Gastrocnemius medialis (tissue), 4 donors: ENCODE results near the gene EIF3L. TPM values are rescaled to one million over a fixed set of nuclear protein-coding genes. Genes with fewer than 3 reads are reported as not detected.
"Not testable (repeated sequence)": the region's sequence is repeated elsewhere in the genome, so short reads cannot be mapped to it uniquely, and the experiment has no call there.

Experiments
- ATAC-seq, 2 donors: fragments of 150-250 bp; one replicate each; pipeline ENCODE4 v1.9.1; 2016
- DNase-seq, 2 donors: peaks; one replicate each; pipeline ENCODE4 v3.0.0-alpha.2; 2019
- H3K27ac ChIP-seq, 4 donors: fragments of 200-600 bp; sonication (generic); 1 replicate in 1 of 4; 2 replicates in 3 of 4; pipeline ENCODE4 v1.5.1; 2016 to 2018; ENCODE audit warnings: mild to moderate bottlenecking in 2 of 4, moderate library complexity in 1 of 4
- H3K27me3 ChIP-seq, 3 donors: fragments of 200-600 bp; sonication (generic) in 2 of 3; 1 replicate in 1 of 3; 2 replicates in 2 of 3; pipeline versions ENCODE4 v1.5.1 to v1.6.0; 2016 to 2019; ENCODE audit warnings: mild to moderate bottlenecking in 1 of 3, moderate library complexity in 1 of 3
- H3K36me3 ChIP-seq, 2 donors: fragments of 200-600 bp; sonication (generic) in 1 of 2; one replicate each; pipeline ENCODE4 v1.5.1; 2017 to 2018
- H3K4me1 ChIP-seq, 2 donors: fragments of 200-600 bp; sonication (generic) in 1 of 2; one replicate each; pipeline ENCODE4 v1.5.1; 2016 to 2017; ENCODE audit warnings: mild to moderate bottlenecking in 2 of 2
- H3K4me3 ChIP-seq, 4 donors: fragments of 200-600 bp; sonication (generic) in 3 of 4; 1 replicate in 1 of 4; 2 replicates in 3 of 4; pipeline ENCODE4 v1.5.1; 2016 to 2019; ENCODE audit warnings: mild to moderate bottlenecking in 2 of 4
- H3K9me3 ChIP-seq, 3 donors: fragments of 200-600 bp; sonication (generic) in 2 of 3; 1 replicate in 1 of 3; 2 replicates in 2 of 3; pipeline ENCODE4 v1.5.1; 2016 to 2019
- POLR2A ChIP-seq, 2 donors: fragments of 450-650 bp; IDR thresholded peaks; one replicate each; pipeline ENCODE4 v1.6.1; 2017; ENCODE audit warnings: antibody characterized with exemption in 2 of 2, mild to moderate bottlenecking in 2 of 2, moderate library complexity in 2 of 2
- in situ Hi-C, 4 donors: fragments of 200-750 bp; cut with MboI; loops; one replicate each; pipeline versions ENCODE4 v1.15.0 to v1.8.0; 2017; ENCODE audit warnings: low sequenced_read_pairs in 4 of 4
- intact Hi-C: fragments of 100-400 bp; cut with DNase I; formaldehyde crosslinking; loops from one replicate; pipeline ENCODE4 v1.15.1; 2023; ENCODE audit warnings: low total_unique reads
- total RNA-seq, 4 donors: library from RNA; depleted of rRNA; stranded (reverse); fragments of >200 nt; gene quantifications; one replicate each; pipeline versions ENCODE4 v1.1.0 to v1.2.3, GENCODE V29; 2016
- TF ChIP-seq, protein P1 (sequence below), 5 experiments: fragments of 450-650 bp in 3 of 5; fragments of 200-600 bp in 2 of 5; sonication (generic) in 2 of 5; IDR thresholded peaks in 4 of 5; conservative IDR thresholded peaks in 1 of 5; 1 replicate in 4 of 5; 2 replicates in 1 of 5; pipeline ENCODE4 v1.5.1; 2016 to 2019; ENCODE audit warnings: antibody characterized with exemption in 5 of 5, mild to moderate bottlenecking in 3 of 5, moderate library complexity in 3 of 5

Gene EIF3L
- 100 to 1,000 TPM; 291 to 406 (median 343) TPM for total RNA-seq

- intact Hi-C loops = no loop called here
Measured at GRCh38 chr22:37849089-37849751, at the start of gene EIF3L. Gene EIF3L (plus strand): TSS chr22:37849419. CDS start chr22:37849450, 31 bp downstream.

GRCh38 chr22:37799979-37800378 is 49.2 kb upstream of the EIF3L start:
- DNase-seq, H3K4me3 ChIP-seq, H3K27ac ChIP-seq, H3K27me3 ChIP-seq, H3K36me3 ChIP-seq, intact Hi-C loops, H3K9me3 ChIP-seq, ATAC-seq: not testable (repeated sequence)
- in situ Hi-C loops = loop anchor here in 2 of 4 donors (25.0 kb wide), 2 partner anchors 162 to 163 kb away; partner anchors contain the start of genes C22orf23 (in 1 of the 2), POLR2F (in 1 of the 2) and SH3BP1 (in 1 of the 2)
- peaks cover 0 to 12% of the 10 kb centered on the region in 2 donors for H3K4me1 ChIP-seq

More at GRCh38 chr22:37849089-37849751, at the start of gene EIF3L:
- in situ Hi-C loops = no loop called here
- Histone ChIP-seq H3K9me3 (no peaks in the 10 kb centered on the region), H3K36me3 (peaks cover 4 to 39% of the 10 kb centered on the region in 2 donors), H3K4me3 (peak within 1 kb of the TSS; percentile 61 to 87 (median 86)), H3K4me1 (peaks cover 15 to 18% of the 10 kb centered on the region in 2 donors), H3K27ac (peak within 1 kb of the TSS; percentile 84 to 93 (median 90)), H3K27me3 (no peaks in the 10 kb centered on the region)
- peak; percentile 87 for DNase-seq
- ATAC-seq = peak; percentile 76 to 81
- TF ChIP-seq, protein P1, sequence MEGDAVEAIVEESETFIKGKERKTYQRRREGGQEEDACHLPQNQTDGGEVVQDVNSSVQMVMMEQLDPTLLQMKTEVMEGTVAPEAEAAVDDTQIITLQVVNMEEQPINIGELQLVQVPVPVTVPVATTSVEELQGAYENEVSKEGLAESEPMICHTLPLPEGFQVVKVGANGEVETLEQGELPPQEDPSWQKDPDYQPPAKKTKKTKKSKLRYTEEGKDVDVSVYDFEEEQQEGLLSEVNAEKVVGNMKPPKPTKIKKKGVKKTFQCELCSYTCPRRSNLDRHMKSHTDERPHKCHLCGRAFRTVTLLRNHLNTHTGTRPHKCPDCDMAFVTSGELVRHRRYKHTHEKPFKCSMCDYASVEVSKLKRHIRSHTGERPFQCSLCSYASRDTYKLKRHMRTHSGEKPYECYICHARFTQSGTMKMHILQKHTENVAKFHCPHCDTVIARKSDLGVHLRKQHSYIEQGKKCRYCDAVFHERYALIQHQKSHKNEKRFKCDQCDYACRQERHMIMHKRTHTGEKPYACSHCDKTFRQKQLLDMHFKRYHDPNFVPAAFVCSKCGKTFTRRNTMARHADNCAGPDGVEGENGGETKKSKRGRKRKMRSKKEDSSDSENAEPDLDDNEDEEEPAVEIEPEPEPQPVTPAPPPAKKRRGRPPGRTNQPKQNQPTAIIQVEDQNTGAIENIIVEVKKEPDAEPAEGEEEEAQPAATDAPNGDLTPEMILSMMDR (IDR thresholded peaks at IDR 0.05 in 4 of 5, conservative IDR thresholded peaks at IDR 0.05 in 1 of 5) = no peak
- TF ChIP-seq POLR2A (IDR thresholded peaks at IDR 0.05) = peak; percentile 88 to 92

GRCh38 chr22:37801946-37802309 is 47.3 kb upstream of the EIF3L start:
- no peak for TF ChIP-seq POLR2A (IDR thresholded peaks at IDR 0.05)
- TF ChIP-seq, protein P1 (IDR thresholded peaks at IDR 0.05 in 4 of 5, conservative IDR thresholded peaks at IDR 0.05 in 1 of 5) = no peak
- Histone ChIP-seq H3K36me3 (no peaks in the 10 kb centered on the region), H3K4me3 (peak overlapping the region; percentile 60 to 75 (median 70)), H3K9me3 (no peaks in the 10 kb centered on the region), H3K27me3 (no peaks in the 10 kb centered on the region), H3K27ac (peak overlapping the region in 1 of 4 donors; percentile 68), H3K4me1 (peaks cover 10 to 12% of the 10 kb centered on the region in 2 donors)
- in situ Hi-C loops = loop anchor here in 1 of 4 donors (25.0 kb wide), 1 partner anchor 160 kb away; the partner anchor contains the start of genes C22orf23 and POLR2F
- no peak for ATAC-seq
- DNase-seq = no peak
- intact Hi-C loops = no loop called here

- DNase-seq = peak in 1 of 2 donors; percentile 39
- in situ Hi-C loops (loop anchor here in 1 of 4 donors (25.0 kb wide), 1 partner anchor 160 kb away; the partner anchor contains the start of genes C22orf23 and POLR2F), intact Hi-C loops (no loop called here)
- H3K27ac ChIP-seq = peak overlapping the region; percentile 12 to 68 (median 30)
- no peaks in the 10 kb centered on the region for H3K27me3 ChIP-seq
- H3K4me1 ChIP-seq = peaks cover 10 to 12% of the 10 kb centered on the region in 2 donors
- H3K9me3 ChIP-seq = no peaks in the 10 kb centered on the region
- no peak for ATAC-seq
- no peaks in the 10 kb centered on the region for H3K36me3 ChIP-seq
- TF ChIP-seq POLR2A (IDR thresholded peaks at IDR 0.05) = no peak
- TF ChIP-seq, protein P1 (IDR thresholded peaks at IDR 0.05 in 4 of 5, conservative IDR thresholded peaks at IDR 0.05 in 1 of 5) = no peak
- peak overlapping the region; percentile 60 to 75 (median 70) for H3K4me3 ChIP-seq
Measured at GRCh38 chr22:37802310-37803194, 46.7 kb upstream of the EIF3L start.
